Liver (tissue), 3 donors: ENCODE measurements around the gene CADM2.

ENCODE experiments used
- ATF3 ChIP-seq: IDR thresholded peaks from 2 replicates; pipeline ENCODE4 v1.6.1; 2016; ENCODE audit warnings: antibody characterized with exemption
- CTCF ChIP-seq: fragments of 150-350 bp; IDR thresholded peaks from 2 replicates; pipeline ENCODE4 v1.5.1; 2017; ENCODE audit warnings: improper control_type of control experiment, low read depth, low read length; ENCODE audit not compliant: missing input control
- EGR1 ChIP-seq, 2 donors: IDR thresholded peaks; 2 replicates each; pipeline ENCODE4 v1.6.1; 2016 to 2018; ENCODE audit warnings: antibody characterized with exemption in 2 of 2, low read depth in 2 of 2
- GABPA ChIP-seq, 2 donors: IDR thresholded peaks in 1 of 2; conservative IDR thresholded peaks in 1 of 2; 2 replicates each; pipeline ENCODE4 v1.6.1; 2016; ENCODE audit warnings: antibody characterized with exemption in 2 of 2, mild to moderate bottlenecking in 1 of 2, moderate library complexity in 1 of 2
- MAX ChIP-seq: IDR thresholded peaks from 2 replicates; pipeline ENCODE4 v1.6.1; 2016; ENCODE audit warnings: antibody characterized with exemption
- RAD21 ChIP-seq, 2 donors: IDR thresholded peaks; 2 replicates each; pipeline ENCODE4 v1.6.1; 2016; ENCODE audit warnings: antibody characterized with exemption in 2 of 2, mild to moderate bottlenecking in 2 of 2
- REST ChIP-seq: IDR thresholded peaks from 2 replicates; pipeline ENCODE4 v1.6.1; 2016; ENCODE audit warnings: antibody characterized with exemption, mild to moderate bottlenecking
- SP1 ChIP-seq: IDR thresholded peaks from 2 replicates; pipeline ENCODE4 v1.6.1; 2018; ENCODE audit warnings: antibody characterized with exemption, mild to moderate bottlenecking
- YY1 ChIP-seq: IDR thresholded peaks from 2 replicates; pipeline ENCODE4 v1.6.1; 2016; ENCODE audit warnings: antibody characterized with exemption, mild to moderate bottlenecking
- donor health status: healthy.
- donor health status: healthy.

- TF ChIP-seq MAX (no peak), CTCF (no peak), ATF3 (no peak), GABPA (IDR thresholded peaks at IDR 0.05 in 1 of 2, conservative IDR thresholded peaks at IDR 0.05 in 1 of 2) (no peak), SP1 (no peak), RAD21 (IDR thresholded peaks at IDR 0.05) (no peak), YY1 (no peak), REST (no peak), EGR1 (IDR thresholded peaks at IDR 0.05; ENCODE audit: low read depth in 2 of 2) (no peak)
These were observed 539.4 kb downstream of the CADM2 start for GRCh38 chr3:85498177-85498576.
